ENCODE data around the gene ODF2. TPM values are rescaled to one million over a fixed set of nuclear protein-coding genes. Genes with fewer than 3 reads are reported as not detected.

ODF2 gene
- total RNA-seq, 1 experiment from 2014 or later, result 31.9 TPM

DNA sequence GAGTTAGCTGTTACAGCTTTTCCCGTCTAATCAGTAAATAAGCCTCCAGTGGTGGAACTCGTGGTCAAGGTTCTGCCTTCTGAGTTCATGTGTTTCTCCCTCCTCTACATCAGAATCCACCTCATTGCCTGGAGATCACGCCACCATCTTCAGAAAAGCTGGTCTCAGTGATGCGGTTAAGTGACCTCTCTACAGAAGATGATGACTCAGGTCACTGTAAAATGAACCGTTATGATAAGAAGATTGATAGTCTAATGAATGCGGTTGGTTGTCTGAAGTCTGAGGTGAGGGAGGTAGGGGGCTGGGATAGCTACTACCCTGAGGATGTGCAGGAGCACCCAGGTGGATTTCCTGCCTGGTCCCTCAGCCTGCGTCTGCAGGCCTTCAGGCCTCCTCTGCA is 13.3 kb downstream of the ODF2 start (continued):
- TF ChIP-seq ZNF512 (CRISPR knock-in tag; IDR thresholded peaks at IDR 0.05; ENCODE audit: borderline replicate concordance) (no peak), GABPB1 (CRISPR knock-in tag; IDR thresholded peaks at IDR 0.05) (no peak), NFE2L1 (CRISPR knock-in tag; IDR thresholded peaks at IDR 0.05) (no peak)

DNA sequence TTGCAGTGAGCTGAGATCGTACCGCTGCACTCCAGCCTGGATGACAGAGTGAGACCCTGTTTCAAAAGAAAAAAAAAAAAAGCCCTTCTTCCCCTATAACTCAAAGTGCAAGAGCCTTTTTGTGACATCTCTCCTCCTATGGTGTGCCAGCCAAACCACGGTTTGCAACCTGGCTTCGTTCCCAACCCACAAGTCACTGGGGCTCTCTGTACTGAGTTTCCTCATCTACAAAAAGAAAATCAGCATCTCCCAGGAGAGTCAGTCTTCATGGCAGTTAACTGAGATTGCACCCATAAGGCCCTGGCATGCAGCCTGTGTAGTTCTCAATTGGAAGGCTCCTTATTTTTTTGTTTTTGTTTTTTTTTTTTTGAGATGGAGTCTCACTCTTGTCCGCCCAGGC is 14.8 kb downstream of the ODF2 start:
- no peaks in the 10 kb centered on the region for H3K4me1 Mint-ChIP-seq
- TF ChIP-seq JAZF1 (CRISPR knock-in tag; IDR thresholded peaks at IDR 0.05) (no peak), ZNF512 (CRISPR knock-in tag; IDR thresholded peaks at IDR 0.05; ENCODE audit: borderline replicate concordance) (no peak), ZNF138 (CRISPR knock-in tag; conservative IDR thresholded peaks at IDR 0.05) (no peak), EMX1 (CRISPR knock-in tag; IDR thresholded peaks at IDR 0.05) (no peak), TP53 (CRISPR knock-in tag; IDR thresholded peaks at IDR 0.05) (no peak), ZNF281 (CRISPR knock-in tag; IDR thresholded peaks at IDR 0.05) (no peak), SMAD3 (CRISPR knock-in tag; IDR thresholded peaks at IDR 0.05; ENCODE audit: borderline replicate concordance) (no peak), ELF4 (CRISPR knock-in tag; IDR thresholded peaks at IDR 0.05; ENCODE audit: low read depth) (no peak)
- TF ChIP-seq, protein P1, sequence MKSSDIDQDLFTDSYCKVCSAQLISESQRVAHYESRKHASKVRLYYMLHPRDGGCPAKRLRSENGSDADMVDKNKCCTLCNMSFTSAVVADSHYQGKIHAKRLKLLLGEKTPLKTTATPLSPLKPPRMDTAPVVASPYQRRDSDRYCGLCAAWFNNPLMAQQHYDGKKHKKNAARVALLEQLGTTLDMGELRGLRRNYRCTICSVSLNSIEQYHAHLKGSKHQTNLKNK (CRISPR knock-in tag; IDR thresholded peaks at IDR 0.05), result no peak
- TF ChIP-seq, protein P2, sequence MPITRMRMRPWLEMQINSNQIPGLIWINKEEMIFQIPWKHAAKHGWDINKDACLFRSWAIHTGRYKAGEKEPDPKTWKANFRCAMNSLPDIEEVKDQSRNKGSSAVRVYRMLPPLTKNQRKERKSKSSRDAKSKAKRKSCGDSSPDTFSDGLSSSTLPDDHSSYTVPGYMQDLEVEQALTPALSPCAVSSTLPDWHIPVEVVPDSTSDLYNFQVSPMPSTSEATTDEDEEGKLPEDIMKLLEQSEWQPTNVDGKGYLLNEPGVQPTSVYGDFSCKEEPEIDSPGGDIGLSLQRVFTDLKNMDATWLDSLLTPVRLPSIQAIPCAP (CRISPR knock-in tag; IDR thresholded peaks at IDR 0.05), result no peak
- CTCF ChIA-PET, result no interaction called here
- no peak for ATAC-seq
- H3K27ac Mint-ChIP-seq, result no peak overlapping the region
- peaks cover 29% of the 10 kb centered on the region for H3K36me3 Mint-ChIP-seq
- no peak for DNase-seq (ENCODE audit: low spot score)
- POLR2A ChIA-PET, result no interaction called here
- H3K27me3 Mint-ChIP-seq (ENCODE audit: low read depth), result no peaks in the 10 kb centered on the region; the same call in 1 of the 2 replicates
- no peaks in the 10 kb centered on the region for H3K9me3 Mint-ChIP-seq
- no peak overlapping the region for H3K4me3 Mint-ChIP-seq

DNA sequence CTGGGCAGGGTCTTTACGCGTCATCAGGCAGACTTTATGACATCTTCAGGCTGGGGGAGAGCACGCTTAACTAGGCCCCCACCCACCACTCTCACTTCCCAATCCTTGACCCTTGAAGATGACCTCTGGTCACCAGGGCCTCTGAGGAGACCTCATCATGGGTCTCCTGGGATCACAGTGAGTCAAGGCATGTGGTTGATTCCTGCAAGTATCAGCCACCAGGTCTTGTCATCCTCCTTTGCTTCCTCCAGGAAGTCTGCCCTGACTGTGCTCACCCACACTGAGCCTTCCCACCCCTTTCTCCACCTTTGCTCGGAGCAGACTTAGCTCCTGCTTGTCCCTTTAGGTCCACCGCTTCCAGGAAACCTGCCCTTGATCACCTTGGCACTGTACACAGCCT is 17.3 kb downstream of the ODF2 start:
- POLR2A ChIA-PET, result no interaction called here
- no peaks in the 10 kb centered on the region; the same call in 1 of the 2 replicates for H3K27me3 Mint-ChIP-seq (ENCODE audit: low read depth)
- H3K9me3 Mint-ChIP-seq, result peaks cover 5% of the 10 kb centered on the region
- ATAC-seq, result no peak
- H3K27ac Mint-ChIP-seq, result no peak overlapping the region
- DNase-seq (ENCODE audit: low spot score), result no peak
- H3K4me3 Mint-ChIP-seq, result no peak overlapping the region
- TF ChIP-seq NFE2L1 (CRISPR knock-in tag; IDR thresholded peaks at IDR 0.05), result no peak
- no peak for TF ChIP-seq TEAD1 (CRISPR knock-in tag; IDR thresholded peaks at IDR 0.05)
- TF ChIP-seq, protein P3, sequence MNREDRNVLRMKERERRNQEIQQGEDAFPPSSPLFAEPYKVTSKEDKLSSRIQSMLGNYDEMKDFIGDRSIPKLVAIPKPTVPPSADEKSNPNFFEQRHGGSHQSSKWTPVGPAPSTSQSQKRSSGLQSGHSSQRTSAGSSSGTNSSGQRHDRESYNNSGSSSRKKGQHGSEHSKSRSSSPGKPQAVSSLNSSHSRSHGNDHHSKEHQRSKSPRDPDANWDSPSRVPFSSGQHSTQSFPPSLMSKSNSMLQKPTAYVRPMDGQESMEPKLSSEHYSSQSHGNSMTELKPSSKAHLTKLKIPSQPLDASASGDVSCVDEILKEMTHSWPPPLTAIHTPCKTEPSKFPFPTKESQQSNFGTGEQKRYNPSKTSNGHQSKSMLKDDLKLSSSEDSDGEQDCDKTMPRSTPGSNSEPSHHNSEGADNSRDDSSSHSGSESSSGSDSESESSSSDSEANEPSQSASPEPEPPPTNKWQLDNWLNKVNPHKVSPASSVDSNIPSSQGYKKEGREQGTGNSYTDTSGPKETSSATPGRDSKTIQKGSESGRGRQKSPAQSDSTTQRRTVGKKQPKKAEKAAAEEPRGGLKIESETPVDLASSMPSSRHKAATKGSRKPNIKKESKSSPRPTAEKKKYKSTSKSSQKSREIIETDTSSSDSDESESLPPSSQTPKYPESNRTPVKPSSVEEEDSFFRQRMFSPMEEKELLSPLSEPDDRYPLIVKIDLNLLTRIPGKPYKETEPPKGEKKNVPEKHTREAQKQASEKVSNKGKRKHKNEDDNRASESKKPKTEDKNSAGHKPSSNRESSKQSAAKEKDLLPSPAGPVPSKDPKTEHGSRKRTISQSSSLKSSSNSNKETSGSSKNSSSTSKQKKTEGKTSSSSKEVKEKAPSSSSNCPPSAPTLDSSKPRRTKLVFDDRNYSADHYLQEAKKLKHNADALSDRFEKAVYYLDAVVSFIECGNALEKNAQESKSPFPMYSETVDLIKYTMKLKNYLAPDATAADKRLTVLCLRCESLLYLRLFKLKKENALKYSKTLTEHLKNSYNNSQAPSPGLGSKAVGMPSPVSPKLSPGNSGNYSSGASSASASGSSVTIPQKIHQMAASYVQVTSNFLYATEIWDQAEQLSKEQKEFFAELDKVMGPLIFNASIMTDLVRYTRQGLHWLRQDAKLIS (CRISPR knock-in tag; IDR thresholded peaks at IDR 0.05; ENCODE audit: borderline replicate concordance), result no peak
- TF ChIP-seq NR2C2 (CRISPR knock-in tag; IDR thresholded peaks at IDR 0.05), result no peak
- peaks cover 32% of the 10 kb centered on the region for H3K36me3 Mint-ChIP-seq
- CTCF ChIA-PET, result no interaction called here
- no peaks in the 10 kb centered on the region for H3K4me1 Mint-ChIP-seq

All from WTC11 (cell line).